PC-3 (cell line): ENCODE results near the gene TIMP2.

Source experiments
- CTCF ChIP-seq: fragments of 300-600 bp; sonication (generic); conservative IDR thresholded peaks from 2 replicates; pipeline ENCODE4 v1.5.1; 2017; ENCODE audit warnings: antibody characterized with exemption, low read depth, mild to moderate bottlenecking, low read length
- EZH2 ChIP-seq: fragments of 300-600 bp; sonication (generic); IDR thresholded peaks from one replicate; pipeline ENCODE4 v1.6.1; 2017; ENCODE audit warnings: antibody characterized with exemption, mild to moderate bottlenecking, low read length; ENCODE audit not compliant: unreplicated experiment

- TF ChIP-seq EZH2 (no peak), CTCF (no peak)
These were observed 42.1 kb downstream of the TIMP2 start for GRCh38 chr17:78883089-78883532.
